ENCODE results near the gene PEX1.

DNA sequence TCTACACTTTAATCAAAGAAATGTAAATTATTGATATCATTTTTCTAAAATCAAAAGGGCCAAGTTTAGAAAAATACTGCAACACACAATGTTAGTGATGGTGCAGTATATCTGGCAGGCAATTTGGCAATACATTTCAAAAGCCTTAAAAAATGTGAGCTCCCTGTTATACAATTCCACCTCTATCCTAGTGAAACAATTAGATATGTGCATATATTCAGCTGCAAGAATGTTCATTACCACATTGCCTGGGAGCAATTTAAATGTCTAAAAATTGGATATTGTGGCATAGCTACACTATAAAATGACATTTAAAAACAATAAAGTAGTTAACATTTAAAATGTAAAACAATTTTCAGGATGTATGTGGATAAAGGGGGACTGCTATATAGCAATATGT, 40.5 kb downstream of the PEX1 start:
- no peak for TF ChIP-seq GATA3 (IDR thresholded peaks at IDR 0.05; ENCODE audit: low read depth, low read length)
- TF ChIP-seq GATA2 (IDR thresholded peaks at IDR 0.05; ENCODE audit: low read depth, low read length), result no peak

Data from SH-SY5Y (cell line).